A204.1 (cell line): ENCODE results near the gene ZNF610.
"Not testable (repeated sequence)": the region's sequence is repeated elsewhere in the genome, so short reads cannot be mapped to it uniquely, and the experiment has no call there.

Source experiments
- FAIRE-seq: peaks from 2 replicates; lab custom pipeline; 2012; peaks lifted over from hg19 to GRCh38; lab: Jason Lieb, UNC

ZNF610 gene

DNA sequence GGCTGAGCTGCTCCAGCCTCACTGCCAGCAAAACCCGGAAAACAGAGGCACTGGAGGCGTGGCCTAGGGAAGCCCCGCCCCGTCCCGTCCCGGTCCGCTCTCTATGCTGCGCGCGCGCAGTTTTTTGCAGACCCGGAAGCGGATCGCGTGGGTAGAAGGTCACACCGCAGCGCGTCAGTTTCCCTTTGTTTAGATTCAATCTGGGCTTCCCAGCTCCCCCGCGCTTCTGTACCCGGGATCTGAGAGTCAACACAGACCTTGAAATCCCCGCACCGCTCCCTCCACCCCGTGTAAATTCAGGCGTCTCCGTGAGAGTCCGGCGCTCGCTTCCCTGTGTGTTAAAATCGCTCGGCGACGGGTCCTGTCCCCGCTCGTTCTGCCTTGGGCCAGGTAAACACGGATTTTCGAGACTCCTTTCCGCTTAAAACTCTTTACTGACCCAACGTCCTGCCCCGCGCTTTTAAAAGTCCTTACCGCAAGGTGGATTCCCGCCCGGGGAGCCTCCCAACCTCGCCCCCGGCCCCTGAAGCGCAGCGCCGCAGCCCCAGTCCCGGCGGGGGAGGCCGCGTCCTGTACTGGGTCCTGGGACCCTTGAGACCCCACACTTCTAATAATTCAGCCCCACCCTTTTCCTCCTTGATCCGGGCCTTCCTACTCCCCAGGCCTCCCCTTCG is at the start of gene ZNF610:
Gene ZNF610, plus strand, starts transcription at position 127 of the 674 bp plus-strand sequence. CDS start 12,930 bp downstream, outside the sequence.
- no peak for FAIRE-seq

DNA sequence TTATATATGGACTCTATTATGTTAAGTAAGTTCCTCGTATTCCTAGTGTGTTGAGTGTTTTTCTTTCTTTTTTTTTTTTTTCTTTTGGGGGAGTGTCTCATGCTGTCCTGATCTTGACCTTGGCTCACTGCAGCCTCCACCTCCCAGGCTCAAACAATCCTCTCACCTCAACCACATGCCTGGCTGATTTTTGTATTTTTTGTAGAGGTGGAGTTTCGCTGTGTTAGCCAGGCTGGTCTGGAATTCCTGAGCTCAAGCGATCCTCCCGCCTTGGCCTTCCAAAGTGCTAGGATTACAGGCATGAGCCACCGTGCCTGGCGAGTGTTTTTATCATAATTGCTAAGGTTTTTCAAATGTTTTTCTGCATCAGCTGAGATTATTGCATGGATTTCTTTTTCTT is 49.8 kb upstream of the ZNF610 start:
- no peak for FAIRE-seq

DNA sequence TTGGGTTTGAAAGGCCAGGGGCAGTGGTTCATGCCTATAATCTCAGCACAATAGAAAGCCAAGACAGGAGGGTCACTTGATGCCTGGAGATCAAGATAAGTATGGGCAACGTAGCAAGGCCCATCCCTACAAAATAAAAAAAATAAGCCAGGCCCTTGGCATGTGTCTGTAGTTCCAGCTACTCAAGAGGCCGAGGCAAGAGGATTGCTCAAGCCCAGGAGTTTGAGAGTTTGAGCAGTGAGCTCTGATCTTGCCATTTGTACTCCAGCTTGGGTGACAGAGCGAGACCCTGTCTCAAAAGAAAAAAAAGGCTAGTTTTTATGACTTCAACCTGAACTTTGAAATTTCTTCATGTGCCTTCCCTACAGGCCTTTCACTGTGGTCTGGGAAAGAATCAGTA is 44.3 kb upstream of the ZNF610 start:
- no peak for FAIRE-seq

DNA sequence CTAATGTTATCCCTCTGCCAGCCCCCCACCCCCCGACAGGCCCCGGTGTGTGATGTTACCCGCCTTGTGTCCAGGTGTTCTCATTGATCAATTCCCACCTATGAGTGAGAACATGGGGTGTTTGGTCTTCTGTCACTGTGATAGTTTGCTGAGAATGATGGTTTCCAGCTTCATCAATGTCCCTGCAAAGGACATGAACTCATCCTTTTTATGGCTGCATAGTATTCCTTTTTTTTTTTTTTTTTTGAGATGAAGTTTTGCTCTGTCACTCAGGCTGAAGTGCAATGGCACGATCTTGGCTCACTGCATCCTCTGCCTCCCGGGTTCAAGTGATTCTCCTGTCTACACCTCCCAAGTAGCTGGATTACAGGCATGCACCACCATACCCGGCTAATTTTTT is 43.1 kb upstream of the ZNF610 start:
- not testable (repeated sequence) for FAIRE-seq

DNA sequence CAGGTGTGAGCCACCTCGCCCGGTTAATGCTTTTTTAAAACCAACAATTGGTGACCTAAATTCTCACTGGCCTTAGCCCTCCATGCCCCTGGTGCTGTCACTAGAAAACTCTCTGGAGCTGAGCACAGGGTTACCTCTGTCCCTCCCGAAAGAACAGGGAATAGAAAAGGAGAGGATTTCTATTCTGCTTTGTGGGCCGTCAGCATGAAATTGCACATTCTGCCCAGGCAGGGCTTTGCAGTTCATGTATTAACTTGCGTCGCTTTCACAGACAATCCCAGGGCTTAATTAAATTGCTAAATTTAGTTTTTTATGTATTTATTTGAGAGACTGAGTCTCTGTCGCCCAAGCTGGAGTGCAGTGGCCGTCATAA is 39.7 kb upstream of the ZNF610 start:
- no peak for FAIRE-seq

DNA sequence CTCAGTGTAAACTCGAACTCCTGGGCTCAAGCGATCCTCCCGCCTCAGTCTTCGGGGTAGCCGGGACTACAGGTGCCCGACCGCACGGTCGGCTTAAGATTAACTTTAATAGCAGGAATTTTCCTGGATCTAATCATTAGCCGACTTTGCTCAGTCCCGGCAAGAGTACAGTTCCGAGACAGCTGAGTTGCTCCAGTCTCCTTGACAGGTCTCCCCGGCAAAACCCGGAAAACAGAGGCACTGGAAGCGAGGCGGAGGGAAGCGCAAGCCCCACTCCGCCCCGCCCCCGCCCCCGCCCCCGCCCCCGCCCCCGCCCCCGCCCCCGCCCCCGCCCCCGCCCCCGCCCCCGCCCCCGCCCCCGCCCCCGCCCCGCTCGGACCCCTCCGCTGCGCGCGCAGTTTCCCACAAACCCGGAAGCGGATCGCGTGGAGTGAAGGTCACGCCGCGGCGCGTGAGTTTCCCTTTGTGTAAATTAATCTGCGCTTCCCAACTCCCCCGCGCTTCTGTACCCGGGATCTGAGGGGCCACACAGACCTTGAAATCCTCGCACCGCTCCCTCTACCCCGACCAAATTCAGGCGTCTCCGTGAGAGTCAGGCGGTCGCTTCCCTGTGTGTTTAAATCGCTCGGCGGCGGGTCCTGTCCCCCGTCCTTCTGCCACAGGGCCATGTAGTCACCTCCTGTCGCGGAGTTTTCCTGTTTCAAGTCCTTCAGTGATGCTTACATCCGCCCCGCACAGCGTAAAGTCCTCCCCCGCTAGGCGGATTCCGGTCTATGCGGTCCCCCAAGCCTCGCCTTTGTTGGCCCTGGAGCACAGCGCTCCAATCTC is 39.1 kb upstream of the ZNF610 start, which contains the start of gene ZNF480:
Gene ZNF480, plus strand, starts transcription at position 397 of the 828 bp plus-strand sequence. CDS start 3,244 bp downstream, outside the sequence.
- no peak for FAIRE-seq

DNA sequence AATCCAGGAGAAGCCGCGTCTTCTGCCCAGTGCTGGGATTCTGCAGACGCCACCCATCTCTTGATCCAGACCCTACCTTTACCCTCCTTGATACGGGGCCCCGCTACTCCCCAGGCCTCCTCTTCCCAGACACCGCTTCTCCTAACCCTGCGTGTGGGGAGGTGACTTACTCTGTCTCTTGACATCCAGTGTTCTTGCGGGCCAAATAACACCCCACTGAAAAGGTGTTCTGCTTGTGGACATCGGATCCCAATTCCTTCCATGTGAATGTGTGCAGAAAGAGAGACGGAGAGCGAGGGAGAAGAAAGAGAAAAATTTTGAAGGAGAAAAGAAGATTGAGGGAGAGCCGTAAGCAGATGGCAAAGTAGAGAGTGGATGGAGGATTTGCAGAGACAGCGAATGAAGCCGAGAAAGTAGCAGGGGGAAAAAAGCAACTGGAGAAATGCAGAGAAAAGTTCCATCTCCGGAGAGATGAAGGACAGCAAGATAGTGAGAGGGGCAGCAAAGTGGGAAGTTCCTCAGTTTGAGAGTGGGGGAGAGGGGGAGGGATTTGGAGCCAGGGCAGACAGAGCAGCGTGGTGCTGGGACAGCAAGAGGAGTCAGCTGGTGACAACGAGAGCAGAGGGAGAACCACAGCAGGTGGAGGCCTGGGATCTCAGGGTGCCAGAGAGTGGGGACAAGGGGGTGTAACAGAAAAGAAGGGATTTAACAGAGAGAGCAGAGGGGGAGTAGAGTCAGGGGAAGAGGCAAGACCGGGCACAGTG is 38.3 kb upstream of the ZNF610 start:
- no peak for FAIRE-seq

DNA sequence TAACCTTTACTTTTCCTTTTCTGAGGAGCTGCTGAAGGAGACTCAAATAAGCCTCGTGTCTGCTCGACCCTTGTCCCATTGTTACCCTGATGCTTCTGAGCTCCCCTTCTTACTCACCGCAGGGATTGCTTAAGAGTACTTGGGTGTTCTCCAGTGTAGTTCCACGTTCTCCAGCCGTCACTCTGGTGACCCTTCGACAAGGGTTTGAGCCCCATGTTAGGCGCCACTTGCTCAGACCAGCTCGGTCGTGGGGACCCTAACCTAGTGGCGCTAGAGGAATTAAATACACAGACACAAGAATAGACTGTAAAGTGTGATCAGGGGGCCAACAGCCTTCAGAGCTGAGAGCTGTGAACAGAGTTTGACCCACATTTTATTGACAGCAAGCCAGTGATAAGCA is 28.8 kb upstream of the ZNF610 start:
- FAIRE-seq: no peak

DNA sequence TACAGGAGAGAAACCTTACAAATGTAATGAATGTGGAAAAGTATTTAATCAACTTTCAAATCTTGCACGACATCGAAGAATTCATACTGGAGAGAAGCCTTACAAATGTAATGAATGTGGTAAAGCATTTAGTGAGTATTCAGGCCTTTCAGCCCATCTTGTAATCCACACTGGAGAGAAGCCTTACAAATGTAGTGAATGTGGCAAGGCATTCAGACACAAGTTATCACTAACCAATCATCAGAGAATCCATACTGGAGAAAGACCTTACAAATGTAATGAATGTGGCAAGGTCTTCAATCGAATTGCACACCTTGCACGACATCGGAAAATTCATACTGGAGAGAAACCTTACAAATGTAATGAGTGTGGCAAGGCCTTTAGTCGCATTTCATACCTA is 13.6 kb upstream of the ZNF610 start:
- no peak for FAIRE-seq

DNA sequence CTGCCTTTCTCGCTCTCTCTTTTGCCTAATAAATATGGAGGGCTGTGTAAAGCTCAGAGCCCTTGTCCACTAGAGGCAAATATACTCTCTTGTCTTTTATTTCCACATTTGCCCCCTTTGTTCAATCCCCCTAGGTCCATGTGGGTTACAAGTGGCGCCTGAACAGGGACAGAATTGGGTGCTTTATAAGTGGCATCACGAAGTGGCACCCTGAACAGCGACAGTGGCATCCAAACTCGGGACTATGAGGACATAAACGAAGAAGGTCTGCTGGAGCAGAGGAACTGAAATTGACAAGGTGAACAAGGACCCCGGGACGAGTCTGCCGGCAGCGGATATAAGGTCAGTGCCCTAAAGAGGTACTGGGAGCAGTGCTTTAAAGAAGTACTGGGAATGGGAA is 4.3 kb upstream of the ZNF610 start:
- FAIRE-seq: no peak

DNA sequence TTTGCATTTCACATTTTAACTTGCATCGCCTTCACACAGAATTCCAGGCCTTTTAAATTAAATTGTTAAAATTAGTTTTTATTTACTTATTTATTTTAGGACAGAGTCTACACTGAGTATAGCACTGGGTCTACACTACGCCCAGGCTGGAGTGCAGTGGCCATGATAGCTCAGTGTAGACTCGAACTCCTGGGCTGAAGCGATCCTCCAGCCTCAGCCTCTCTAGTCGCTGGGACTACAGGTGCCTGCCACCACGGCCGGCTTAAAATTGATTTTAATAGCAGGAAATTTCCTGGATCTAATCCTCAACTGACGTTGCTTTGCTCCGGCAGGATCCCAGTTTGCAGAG is 301 bp upstream of the ZNF610 start:
- no peak for FAIRE-seq

DNA sequence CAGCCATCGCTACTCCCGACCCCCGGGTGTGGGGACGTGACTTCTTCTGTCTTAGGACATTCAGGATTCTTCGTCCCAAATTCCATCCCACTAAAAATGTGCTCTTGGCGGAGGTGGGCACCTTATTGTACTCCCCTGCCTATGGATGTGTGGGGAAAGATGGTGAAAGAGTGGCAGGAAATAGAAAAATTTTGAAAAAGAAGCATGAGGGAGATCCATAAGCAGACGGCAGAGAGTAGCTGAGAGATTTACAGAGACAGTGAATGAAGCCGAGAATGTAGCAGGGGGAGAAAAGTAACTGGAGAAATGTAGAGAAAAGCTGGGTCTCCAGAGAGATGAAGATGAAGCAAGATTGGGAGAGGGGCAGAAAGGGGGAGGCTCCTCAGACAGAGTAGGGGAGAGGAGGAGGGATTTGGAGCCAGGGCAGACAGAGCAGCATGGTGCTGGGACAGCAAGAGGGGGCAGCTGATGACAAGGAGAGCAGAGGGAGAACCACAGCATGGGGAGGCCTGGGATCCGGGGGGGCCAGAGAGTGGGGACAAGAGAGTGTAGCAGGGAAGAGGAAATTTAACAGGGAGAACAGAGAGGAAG is 843 bp downstream of the ZNF610 start:
- FAIRE-seq: no peak

DNA sequence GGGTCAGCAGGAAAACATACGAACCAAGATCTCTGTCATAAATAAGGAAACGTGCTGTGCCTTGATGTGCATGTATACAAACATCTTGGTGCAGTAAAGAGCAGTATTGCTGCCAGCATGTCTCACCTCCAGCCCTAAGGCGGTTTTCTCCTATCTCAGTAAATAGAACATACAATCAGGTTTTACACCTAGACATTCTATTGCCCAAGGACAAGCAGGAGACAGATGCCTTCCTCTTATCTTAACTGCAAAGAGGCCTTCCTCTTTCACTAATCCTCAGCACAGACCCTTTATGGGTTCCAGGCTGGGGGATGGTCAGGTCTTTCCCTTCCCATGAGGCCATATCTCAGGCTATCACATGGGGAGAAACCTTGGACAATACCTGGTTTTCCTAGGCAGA is 3.0 kb downstream of the ZNF610 start:
- not testable (repeated sequence) for FAIRE-seq

DNA sequence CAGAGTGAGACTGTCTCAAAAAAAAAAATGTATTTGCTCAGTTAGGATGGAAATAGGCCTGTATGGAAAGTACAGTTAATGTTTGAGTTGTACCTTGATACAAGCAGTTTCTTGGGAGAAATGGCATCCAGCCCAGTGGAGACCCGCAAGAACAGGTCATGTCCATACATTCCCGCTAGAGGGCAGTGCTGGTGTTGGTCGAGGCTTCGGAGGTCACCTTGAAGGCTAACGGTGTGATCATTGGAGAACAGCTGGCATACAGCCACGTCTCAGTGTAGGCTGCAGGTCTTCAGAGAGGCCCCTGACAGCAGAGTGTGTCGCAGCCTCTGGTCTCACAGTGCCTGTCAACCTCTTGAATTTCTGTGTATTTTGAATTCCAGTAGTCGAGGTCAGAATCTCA is 7.5 kb downstream of the ZNF610 start:
- FAIRE-seq: no peak

DNA sequence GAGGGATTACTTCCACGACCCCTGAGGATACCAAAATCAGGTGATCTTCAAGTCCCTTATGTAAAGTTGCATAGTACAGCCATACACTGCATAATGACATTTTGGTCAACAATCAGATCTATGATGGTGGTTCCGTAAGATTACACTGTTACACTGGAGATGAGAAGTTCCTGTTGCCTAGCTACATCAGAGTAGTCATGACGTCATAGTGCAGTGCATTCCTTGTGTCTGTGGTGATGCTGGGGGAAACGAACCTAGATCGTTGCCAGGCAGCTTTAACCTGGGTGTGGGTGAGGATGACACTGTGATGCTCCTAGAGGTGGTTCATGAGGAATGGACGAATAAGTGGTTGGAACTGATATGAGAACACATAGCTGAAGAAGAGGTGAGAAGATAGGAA is 9.1 kb downstream of the ZNF610 start:
- FAIRE-seq: no peak

DNA sequence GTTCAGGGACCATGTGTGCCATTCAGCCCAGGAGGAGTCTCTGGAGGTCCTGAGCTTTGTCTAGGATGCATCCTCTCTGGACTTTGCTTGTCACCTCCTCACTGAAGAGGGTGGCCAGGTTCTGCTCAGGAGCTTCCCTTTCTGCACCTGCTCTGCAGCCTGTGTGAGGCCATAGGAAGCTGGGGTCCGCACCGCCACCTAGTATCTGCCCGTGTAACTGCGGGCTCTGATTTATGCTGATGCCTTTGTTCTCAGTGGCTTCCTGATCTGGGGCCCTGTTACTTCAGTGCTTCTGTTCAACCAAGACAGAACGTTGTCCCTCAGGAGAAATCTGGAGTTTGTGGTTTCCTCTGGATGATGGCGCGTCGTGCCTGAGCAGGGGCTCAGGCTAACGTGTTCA is 15.5 kb downstream of the ZNF610 start:
- no peak for FAIRE-seq

DNA sequence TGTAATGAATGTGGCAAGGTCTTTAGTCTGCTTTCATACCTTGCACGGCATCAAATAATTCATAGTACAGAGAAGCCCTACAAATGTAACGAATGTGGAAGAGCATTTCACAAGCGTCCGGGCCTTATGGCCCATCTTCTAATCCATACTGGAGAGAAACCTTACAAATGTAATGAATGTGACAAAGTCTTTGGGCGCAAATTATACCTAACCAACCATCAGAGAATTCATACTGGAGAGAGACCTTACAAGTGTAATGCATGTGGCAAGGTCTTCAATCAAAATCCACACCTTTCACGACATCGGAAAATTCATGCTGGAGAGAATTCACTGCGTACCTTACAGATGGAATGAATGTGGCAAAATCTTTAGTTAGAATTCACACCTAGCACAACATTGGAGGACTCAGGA is 30.4 kb downstream of the ZNF610 start:
- FAIRE-seq: no peak

DNA sequence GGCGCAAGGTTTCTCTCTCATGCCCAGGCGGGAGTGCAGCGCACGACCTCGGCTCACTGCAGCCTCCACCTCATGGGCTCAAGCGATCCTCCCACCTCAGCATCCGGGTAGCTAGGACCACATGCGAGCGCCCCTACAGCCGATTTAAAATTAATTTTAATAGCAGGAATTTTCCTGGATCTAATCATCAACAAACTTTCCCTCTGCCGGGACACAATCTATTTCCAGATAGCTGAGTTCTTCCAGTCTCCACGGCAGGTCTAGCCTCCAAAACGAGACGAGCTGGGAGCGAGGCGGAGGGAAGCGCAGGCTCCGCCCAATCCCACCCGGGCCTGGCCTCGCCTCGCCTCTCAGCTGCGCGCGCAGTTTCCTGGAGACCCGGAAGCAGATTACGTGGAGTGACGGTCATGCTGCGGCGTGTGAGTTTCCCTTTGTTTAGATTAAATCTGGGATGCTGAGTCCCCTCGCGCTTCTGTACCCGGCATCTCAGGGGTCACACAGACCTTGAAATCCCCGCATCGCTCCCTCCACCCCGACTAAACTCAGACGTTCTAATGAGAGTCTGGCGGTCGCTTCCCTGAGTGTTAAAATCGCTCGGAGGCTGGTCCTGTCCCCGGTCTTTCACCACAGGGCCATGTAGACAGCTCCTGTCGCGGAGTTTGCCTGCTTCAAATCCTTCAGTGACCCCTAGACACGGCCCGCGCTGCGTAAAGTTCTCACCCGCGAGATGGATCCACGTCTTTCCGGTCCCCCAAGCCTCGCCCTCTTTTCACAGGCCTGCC is 33.7 kb downstream of the ZNF610 start, which contains the start of gene ZNF880:
Gene ZNF880, plus strand, starts transcription at position 365 of the 782 bp plus-strand sequence. Its CDS starts 43 bp downstream, at position 408.
- FAIRE-seq: no peak

DNA sequence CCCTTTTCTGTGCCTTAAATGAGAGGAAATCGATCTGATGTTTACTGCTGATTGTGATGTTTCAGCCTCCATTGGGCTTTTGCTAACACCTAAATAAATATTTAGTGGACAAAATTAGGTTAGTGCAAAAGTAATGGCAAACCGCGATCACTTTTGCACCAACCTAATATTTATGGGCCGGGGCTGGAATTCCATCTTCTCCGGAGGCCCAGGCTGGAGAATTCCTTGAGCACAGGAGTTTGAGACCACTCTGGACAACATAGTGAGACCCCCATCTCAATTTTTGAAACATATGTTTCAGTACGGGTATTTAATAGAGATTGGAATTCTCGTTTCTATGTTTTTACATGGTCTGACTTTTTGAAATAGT is 34.3 kb downstream of the ZNF610 start:
- no peak for FAIRE-seq

DNA sequence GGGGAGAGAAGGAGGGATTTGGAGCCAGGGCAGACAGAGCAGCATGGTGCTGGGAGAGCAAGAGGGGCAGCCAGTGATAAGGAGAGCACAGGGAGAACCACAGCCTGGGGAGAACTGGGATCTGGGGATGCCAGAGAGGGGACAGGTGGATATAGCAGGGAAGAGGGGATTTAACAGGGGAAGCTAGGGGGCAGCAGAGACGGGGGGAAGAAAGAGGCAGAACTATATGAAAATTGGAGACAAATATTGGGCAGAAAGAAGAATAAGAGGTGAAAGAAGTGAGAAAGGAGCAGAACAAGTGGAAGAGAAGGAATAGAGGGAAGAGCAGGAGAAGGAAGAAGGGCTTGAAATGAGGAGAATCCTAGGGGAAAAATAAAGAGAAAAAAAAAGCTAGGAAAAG is 55.1 kb downstream of the ZNF610 start:
- FAIRE-seq: no peak

DNA sequence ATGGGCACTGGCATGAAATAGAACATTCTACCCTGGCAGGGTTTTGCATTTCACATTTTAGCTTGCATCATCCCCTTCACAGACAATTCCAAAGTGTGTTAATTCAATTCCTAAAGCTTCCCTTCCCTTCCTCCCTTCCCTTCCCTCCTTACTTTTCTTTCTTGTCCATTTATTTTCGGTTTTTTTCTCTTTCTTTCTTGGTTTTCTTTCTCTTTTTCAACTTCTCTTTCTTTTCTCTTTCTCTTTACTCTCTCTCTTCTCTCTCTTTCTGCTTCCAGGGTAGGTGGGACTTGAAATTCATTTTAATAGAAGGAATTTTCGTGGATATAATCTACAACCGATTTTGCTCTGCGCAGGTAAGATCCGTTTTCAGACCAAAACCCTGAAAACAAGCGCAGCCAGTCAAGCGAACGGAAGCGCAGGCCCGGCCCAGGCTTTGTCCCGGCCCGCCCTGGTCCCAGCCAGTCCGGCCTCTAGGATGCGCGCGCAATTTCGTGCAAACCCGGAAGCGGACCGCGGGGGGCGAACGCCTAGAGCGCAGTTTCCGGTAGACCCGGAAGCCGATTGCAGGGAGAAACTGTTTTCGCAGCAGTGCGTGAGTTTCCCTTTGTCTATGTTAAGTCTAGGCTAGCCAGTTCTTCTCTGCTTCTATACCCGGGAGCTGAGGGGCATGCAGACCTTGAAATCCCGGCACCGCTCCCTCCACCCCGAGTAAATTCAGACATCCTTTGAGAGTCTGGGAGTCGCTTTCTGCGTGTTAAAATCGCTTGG is 61.5 kb downstream of the ZNF610 start, which contains the start of gene ZNF528:
Gene ZNF528, plus strand, starts transcription at position 540 of the 771 bp plus-strand sequence. CDS start 4,165 bp downstream, outside the sequence.
- no peak for FAIRE-seq
